Cerebellar cortex (tissue), 1 donor: ENCODE results near the gene PRPF39.
A peak's percentile ranks its signal among the peaks of the same experiment; 100 is the strongest.

Experiments
- DNase-seq: peaks from one replicate; pipeline ENCODE4 v3.0.0-alpha.2; 2015; ENCODE audit warnings: low spot score

Gene PRPF39

DNA sequence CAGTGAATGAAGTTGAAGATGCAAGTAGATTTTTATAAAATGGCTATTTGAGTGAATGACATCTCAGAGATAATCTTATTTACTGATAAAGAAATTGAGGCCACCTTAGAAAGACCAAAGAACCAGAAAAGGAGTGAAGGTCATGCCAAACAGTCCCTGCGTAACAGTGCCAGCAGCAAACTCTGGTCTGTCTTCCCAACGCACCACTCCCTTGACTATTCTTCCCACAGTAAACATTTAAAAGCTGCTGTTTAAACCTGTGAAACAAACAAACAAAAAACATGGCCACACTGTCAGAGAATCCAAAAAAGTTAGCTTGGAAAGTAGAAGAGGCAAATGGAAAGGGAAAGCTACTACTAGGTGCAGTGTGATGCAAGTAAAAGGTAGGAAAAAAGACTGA is 1.5 kb upstream of the PRPF39 start:
- no peak for DNase-seq

DNA sequence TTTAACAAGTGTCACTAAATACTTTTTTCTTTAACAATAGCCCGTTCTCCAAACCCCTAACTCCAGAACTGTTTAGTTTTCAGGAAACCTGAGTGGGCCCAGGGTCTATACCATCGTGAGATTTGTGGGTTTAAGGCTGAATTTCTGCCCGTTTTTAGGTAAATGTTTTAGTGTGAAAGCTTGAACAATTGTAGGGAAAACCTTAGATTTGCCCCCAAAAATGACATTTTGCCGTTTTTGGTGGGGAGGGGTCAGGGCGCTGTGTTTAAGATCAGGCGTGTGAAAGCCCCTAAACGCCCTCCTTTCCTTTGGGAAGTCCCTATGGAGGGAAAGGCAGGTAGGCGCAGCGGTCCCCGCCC is 320 bp upstream of the PRPF39 start:
- no peak for DNase-seq

- peak; percentile 6 for DNase-seq
Measured at GRCh38 chr14:45084946-45085346, 1.0 kb downstream of the PRPF39 start.

GRCh38 chr14:45089813-45090212 is 5.9 kb downstream of the PRPF39 start:
- no peak for DNase-seq

DNA sequence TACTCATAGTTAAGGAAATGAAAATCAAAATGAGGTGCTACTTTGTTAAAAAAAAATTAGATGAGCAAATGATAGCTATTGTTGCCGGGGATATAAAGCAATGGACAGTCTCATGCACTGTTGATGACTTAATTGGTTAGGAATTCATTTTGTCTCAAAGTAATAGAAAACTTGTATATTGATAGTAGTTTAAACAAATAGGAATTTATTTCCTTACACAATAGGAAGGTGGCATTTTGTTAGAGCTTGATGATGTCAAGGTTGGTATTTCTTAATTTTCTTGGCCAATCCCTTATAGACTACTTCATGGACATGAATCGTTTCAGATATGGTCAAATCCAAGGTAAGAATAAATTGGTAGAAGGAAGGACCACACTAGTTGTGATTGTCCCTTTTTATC is 7.8 kb downstream of the PRPF39 start:
- no peak for DNase-seq

DNA sequence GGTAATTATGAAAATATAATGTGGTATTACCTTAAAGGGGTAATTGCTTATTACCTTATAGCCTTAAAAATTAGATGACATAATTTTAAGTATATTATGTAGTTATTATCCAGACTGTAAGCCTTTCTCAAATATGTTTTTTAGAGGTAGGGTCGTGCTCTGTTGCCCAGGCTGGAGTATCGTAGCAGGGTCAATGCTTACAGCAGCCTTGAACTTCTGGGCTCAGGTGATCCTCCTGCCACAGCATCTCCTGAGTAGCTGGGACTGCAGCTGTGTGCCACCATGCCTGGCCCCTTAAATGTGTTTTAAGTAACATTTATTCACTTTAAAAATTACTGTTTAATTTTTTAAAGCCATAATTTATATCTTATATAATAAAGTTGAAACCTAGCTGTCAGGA is 10.4 kb downstream of the PRPF39 start:
- no peak for DNase-seq

- no peak for DNase-seq
Measured at GRCh38 chr14:45095143-45095542, 11.2 kb downstream of the PRPF39 start.

- DNase-seq: no peak
Measured at GRCh38 chr14:45096218-45096617, 12.3 kb downstream of the PRPF39 start.

GRCh38 chr14:45103806-45104205 is 19.9 kb downstream of the PRPF39 start:
- no peak for DNase-seq

GRCh38 chr14:45104561-45104960 is 20.6 kb downstream of the PRPF39 start:
- no peak for DNase-seq

DNA sequence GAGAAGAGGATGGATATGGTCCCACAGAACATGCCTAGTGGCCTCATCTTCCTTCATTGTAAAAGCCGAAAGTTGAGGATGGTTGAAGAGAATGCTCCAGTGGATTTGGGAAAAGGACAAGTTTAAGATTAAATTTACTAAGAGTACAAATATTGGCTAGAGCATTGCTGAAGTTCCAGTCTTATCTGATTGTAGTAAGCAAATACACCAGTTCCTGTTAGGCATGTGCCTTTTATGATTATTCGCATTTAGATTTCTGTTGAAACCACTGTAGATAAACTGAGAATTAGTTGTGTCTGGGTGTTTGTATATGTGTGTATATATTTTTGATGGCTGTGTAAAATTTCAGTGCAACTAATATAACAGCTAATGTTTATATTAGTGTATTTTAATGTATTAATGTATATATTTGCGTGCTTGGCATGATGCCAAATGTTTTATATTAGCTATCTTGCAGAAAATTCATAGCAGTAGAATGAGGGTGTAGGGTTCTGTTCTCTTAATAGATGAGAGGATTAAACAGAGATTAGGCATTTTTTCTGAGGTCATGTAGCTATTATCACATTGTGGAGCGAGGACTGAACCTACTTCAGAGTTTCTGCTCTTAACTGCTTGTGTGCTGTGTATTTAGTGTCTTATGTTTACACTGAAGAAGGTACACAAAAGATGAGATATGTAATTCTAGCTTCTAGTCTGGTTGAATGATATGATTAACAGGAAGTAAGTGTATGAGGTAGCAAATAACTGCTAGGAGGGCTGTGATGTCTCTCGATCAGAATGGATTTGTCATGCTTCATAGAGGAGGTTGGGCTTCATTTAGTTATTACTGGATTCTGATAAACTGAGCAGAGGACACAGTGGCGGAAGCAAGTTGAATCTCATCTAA is 29.2 kb downstream of the PRPF39 start:
- DNase-seq: no peak

DNA sequence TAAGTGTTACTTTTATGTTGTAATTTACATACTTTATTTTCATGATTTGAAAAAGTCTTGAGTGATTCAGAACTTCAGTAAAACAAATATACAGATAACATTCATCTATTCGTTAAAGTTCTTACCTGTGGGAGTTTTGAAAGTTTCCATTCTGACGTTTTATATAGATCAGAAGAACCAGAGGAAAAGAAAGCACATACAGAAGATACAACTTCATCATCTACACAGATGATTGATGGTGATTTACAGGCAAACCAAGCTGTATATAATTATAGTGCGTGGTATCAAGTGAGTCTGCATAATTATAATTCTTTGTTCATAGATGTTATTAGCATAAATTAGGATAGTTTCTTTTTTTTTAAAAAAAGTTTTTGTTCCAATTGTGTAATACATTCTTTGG is 30.4 kb downstream of the PRPF39 start:
- DNase-seq: no peak

DNA sequence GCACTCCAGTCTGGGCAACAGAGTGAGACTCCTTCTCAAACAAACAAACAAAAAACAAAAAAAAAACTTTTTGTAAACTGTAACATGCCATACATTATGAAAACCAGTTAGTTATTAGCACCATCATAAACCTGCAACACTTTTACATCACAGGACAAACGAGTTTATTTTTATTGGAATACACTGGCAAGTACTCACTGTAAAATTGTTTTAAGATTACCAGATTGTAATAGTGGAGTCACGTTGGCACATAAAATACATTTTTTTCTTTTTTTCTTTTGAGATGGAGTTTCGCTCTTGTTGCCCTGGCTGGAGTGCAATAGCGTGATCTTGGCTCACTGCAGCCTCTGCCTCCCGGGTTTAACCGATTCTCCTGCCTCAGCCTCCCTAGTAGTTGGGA is 34.7 kb downstream of the PRPF39 start:
- no peak for DNase-seq

- DNase-seq: no peak
Measured at GRCh38 chr14:45120096-45120495, 36.2 kb downstream of the PRPF39 start.

GRCh38 chr14:45123271-45123670 is 39.4 kb downstream of the PRPF39 start:
- DNase-seq: no peak

DNA sequence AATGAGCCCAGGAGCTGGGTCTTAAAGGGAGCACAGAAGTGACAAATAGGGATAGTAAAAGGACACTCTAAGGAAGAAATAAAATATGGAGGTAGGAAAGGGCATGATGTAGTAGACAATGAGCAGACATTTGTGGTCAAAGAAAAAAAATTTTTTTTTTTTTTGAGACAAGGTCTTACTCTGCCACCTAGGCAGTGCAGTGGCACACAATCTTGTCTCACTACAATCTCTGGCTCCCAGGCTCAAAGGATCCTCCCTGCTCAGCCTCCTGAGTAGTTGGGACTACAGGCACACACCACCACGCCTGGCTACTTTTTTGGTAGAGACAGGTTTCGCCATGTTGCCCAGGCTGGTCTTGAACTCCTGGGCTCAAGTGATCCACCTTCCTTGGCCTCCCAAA is 41.8 kb downstream of the PRPF39 start:
- no peak for DNase-seq

GRCh38 chr14:45128963-45129629 is 45.2 kb downstream of the PRPF39 start:
- no peak for DNase-seq

- no peak for DNase-seq
Measured at GRCh38 chr14:45133683-45134050, 49.8 kb downstream of the PRPF39 start.

DNA sequence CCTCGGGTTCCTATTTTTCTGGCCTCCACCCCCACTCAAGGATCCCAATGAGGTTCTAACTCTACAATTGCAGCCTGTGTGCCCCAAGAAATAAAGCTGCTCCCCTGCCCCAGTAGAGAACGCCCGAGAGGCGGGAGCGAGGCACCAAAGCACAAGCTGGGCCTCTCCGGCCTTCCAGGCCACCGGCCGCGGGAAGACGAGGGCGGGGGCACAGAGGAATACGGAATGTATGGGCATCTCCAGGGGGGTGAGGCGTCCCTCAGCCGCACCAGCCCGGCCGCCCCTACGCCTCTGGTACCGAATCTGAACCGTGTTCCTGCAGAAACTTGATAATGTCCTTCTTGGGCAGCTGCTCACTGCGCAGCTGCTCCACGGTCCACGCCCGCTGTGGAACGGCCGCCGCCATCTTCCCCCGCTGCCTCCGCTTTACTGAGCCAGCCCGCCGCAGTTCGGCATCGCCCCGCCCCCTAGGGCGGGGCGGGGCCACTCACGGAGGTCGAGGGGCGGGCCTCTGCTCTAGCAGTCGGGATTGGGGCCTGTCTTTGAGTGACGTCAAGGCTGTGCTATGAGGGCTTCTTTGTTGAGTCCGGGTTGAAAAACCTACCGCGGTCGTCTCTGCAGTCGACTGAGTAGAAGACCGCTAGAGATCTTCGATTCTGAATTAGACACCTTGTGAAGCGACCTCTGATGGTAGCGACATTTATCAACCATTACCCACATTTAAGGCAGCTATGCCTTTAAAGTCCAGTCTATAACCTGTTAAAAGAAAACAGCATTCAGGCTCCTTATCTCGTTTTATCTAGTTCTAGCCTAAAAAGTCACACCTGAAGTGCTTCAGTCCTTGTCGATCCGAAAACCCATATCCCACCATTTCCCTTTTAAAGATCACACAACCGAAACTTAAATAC is 50.4 kb downstream of the PRPF39 start, which contains the start of gene FKBP3:
Gene FKBP3, minus strand, starts transcription at position 431 of the 908 bp plus-strand sequence. Its CDS starts 25 bp downstream, at position 406.
- peak; percentile 100 for DNase-seq

DNA sequence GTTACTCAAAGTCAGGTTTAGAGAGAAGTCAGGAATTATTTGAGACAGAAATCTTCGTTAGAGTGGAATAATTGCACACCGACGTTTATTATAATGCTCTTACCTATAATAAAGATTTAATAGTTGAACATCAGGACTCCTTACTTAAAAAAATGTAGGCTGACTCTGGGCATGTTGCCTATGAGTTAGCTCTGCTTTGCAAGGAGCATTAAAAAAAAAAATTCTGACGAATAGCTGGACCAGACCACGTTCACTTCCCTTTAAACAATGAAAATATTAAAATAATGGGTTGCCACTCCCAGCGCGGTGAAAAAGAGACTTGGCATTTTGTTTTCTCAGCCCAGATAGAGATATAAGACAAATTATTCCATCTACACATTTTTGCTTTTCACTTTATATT is 51.2 kb downstream of the PRPF39 start:
- no peak for DNase-seq

DNA sequence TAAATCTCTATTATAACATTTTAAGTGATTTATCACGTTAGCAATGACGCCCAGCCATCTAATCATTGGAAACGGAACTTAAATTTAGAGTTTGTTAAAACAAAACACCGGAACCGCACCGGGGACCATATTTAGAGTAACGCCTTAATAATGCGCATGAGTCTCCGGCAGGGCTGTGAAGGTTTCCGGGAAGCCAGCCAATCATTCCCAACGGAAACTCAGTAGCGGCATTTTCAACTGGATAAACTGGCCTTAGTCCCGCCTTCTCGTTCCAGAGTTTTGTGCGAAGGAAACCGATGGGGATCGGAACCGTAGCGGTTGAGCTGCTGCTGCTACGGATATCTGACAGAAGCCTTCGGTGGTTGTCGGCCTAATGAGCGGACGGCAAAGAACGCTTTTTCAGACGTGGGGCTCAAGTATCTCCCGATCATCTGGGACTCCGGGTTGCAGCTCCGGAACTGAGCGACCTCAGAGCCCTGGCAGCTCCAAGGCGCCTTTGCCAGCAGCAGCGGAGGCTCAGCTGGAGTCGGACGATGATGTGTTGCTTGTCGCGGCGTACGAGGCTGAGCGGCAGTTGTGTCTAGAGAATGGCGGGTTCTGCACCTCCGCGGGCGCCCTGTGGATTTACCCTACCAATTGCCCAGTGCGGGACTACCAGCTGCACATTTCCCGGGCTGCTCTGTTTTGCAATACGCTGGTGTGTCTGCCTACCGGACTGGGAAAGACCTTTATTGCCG is 51.9 kb downstream of the PRPF39 start, which contains the start of gene FANCM:
Gene FANCM, plus strand, starts transcription at position 272 of the 737 bp plus-strand sequence. Its CDS starts 102 bp downstream, at position 374.
- peak; percentile 99 for DNase-seq

- DNase-seq: peak; percentile 16
Measured at GRCh38 chr14:45136399-45136798, 52.5 kb downstream of the PRPF39 start.
